ENCODE data around the gene SGSM1. TPM values are rescaled to one million over a fixed set of nuclear protein-coding genes. Genes with fewer than 3 reads are reported as not detected.

The SGSM1 gene
- total RNA-seq, 2 experiments from 2014 or later: 0.12 to 0.15 TPM

- POLR2A ChIA-PET: no interaction called here
- Mint-ChIP-seq H3K27ac (no peak overlapping the region), H3K9me3 (no peaks in the 10 kb centered on the region), H3K27me3 (peaks cover 13% of the 10 kb centered on the region), H3K4me3 (no peak overlapping the region), H3K4me1 (peaks cover 3% of the 10 kb centered on the region), H3K36me3 (ENCODE audit: low read depth) (no peaks in the 10 kb centered on the region)
- CTCF ChIA-PET: no interaction called here
- DNase-seq: no peak
Measured at GRCh38 chr22:24775769-24776492, 30.1 kb upstream of the SGSM1 start.

- POLR2A ChIA-PET: no interaction called here
- peaks cover 13% of the 10 kb centered on the region for H3K27me3 Mint-ChIP-seq
- H3K4me3 Mint-ChIP-seq: no peak overlapping the region
- no peaks in the 10 kb centered on the region for H3K9me3 Mint-ChIP-seq
- H3K36me3 Mint-ChIP-seq (ENCODE audit: low read depth): no peaks in the 10 kb centered on the region
- peaks cover 3% of the 10 kb centered on the region for H3K4me1 Mint-ChIP-seq
- DNase-seq: no peak
- CTCF ChIA-PET: no interaction called here
- H3K27ac Mint-ChIP-seq: no peak overlapping the region
Measured at GRCh38 chr22:24776525-24776924, 29.5 kb upstream of the SGSM1 start.

GRCh38 chr22:24789516-24789915 lies 16.5 kb upstream of the SGSM1 start:
- Mint-ChIP-seq H3K27ac (no peak overlapping the region), H3K4me3 (no peak overlapping the region), H3K4me1 (no peaks in the 10 kb centered on the region), H3K27me3 (peaks cover 7% of the 10 kb centered on the region), H3K9me3 (no peaks in the 10 kb centered on the region), H3K36me3 (ENCODE audit: low read depth) (no peaks in the 10 kb centered on the region)
- ChIA-PET CTCF (no interaction called here), POLR2A (no interaction called here)
- no peak for DNase-seq

- ChIA-PET POLR2A (no interaction called here), CTCF (interaction anchor here (2.6 kb wide), 1 partner anchor 12 kb away, joined by 6 read pairs; no protein-coding TSS in a partner anchor)
- Mint-ChIP-seq H3K4me1 (no peaks in the 10 kb centered on the region), H3K36me3 (ENCODE audit: low read depth) (no peaks in the 10 kb centered on the region), H3K27me3 (peaks cover 7% of the 10 kb centered on the region), H3K4me3 (no peak overlapping the region), H3K9me3 (no peaks in the 10 kb centered on the region), H3K27ac (no peak overlapping the region)
- no peak for DNase-seq
Measured at GRCh38 chr22:24791362-24791761, 14.6 kb upstream of the SGSM1 start.

- H3K36me3 Mint-ChIP-seq (ENCODE audit: low read depth): no peaks in the 10 kb centered on the region
- no peaks in the 10 kb centered on the region for H3K9me3 Mint-ChIP-seq
- no peak overlapping the region for H3K27ac Mint-ChIP-seq
- H3K27me3 Mint-ChIP-seq: peaks cover 7% of the 10 kb centered on the region
- ChIA-PET CTCF (no interaction called here), POLR2A (no interaction called here)
- no peaks in the 10 kb centered on the region for H3K4me1 Mint-ChIP-seq
- H3K4me3 Mint-ChIP-seq: no peak overlapping the region
- DNase-seq: no peak
Measured at GRCh38 chr22:24796056-24796455, 10.0 kb upstream of the SGSM1 start.

GRCh38 chr22:24796860-24797259 lies 9.2 kb upstream of the SGSM1 start:
- CTCF ChIA-PET: no interaction called here
- H3K4me1 Mint-ChIP-seq: peaks cover 4% of the 10 kb centered on the region
- no peaks in the 10 kb centered on the region for H3K9me3 Mint-ChIP-seq
- no peaks in the 10 kb centered on the region for H3K36me3 Mint-ChIP-seq (ENCODE audit: low read depth)
- POLR2A ChIA-PET: no interaction called here
- H3K4me3 Mint-ChIP-seq: no peak overlapping the region
- no peak for DNase-seq
- peaks cover 3% of the 10 kb centered on the region for H3K27me3 Mint-ChIP-seq
- H3K27ac Mint-ChIP-seq: no peak overlapping the region

- Mint-ChIP-seq H3K4me3 (no peak overlapping the region), H3K36me3 (ENCODE audit: low read depth) (no peaks in the 10 kb centered on the region), H3K27me3 (peaks cover 3% of the 10 kb centered on the region), H3K27ac (no peak overlapping the region), H3K9me3 (no peaks in the 10 kb centered on the region), H3K4me1 (peaks cover 12% of the 10 kb centered on the region)
- POLR2A ChIA-PET: no interaction called here
- CTCF ChIA-PET: interaction anchor here (1.1 kb wide), 1 partner anchor 382 kb away, joined by 3 read pairs; no protein-coding TSS in a partner anchor
- no peak for DNase-seq
Measured at GRCh38 chr22:24801901-24802465, 4.0 kb upstream of the SGSM1 start.

- peaks cover 4% of the 10 kb centered on the region for H3K27me3 Mint-ChIP-seq
- DNase-seq: peak; percentile 56
- no peaks in the 10 kb centered on the region for H3K9me3 Mint-ChIP-seq
- H3K4me1 Mint-ChIP-seq: peaks cover 12% of the 10 kb centered on the region
- H3K4me3 Mint-ChIP-seq: no peak overlapping the region
- H3K36me3 Mint-ChIP-seq (ENCODE audit: low read depth): no peaks in the 10 kb centered on the region
- H3K27ac Mint-ChIP-seq: no peak overlapping the region
- POLR2A ChIA-PET: no interaction called here
- CTCF ChIA-PET: interaction anchor here (0.6 to 1.5 kb wide), 8 partner anchors 12 to 104 kb away, joined by 3 to 6 read pairs (median 4); no protein-coding TSS in a partner anchor
Measured at GRCh38 chr22:24803064-24803542, 2.9 kb upstream of the SGSM1 start.

- CTCF ChIA-PET: no interaction called here
- Mint-ChIP-seq H3K27ac (no peak overlapping the region), H3K27me3 (peaks cover 12% of the 10 kb centered on the region), H3K36me3 (ENCODE audit: low read depth) (no peaks in the 10 kb centered on the region), H3K9me3 (no peaks in the 10 kb centered on the region), H3K4me3 (peak overlapping the region; percentile 42), H3K4me1 (peaks cover 20% of the 10 kb centered on the region)
- POLR2A ChIA-PET: no interaction called here
- DNase-seq: no peak
Measured at GRCh38 chr22:24806663-24807001, 621 bp downstream of the SGSM1 start.

GRCh38 chr22:24807284-24807950 lies 1.4 kb downstream of the SGSM1 start:
- Mint-ChIP-seq H3K4me1 (peaks cover 14% of the 10 kb centered on the region), H3K27ac (no peak overlapping the region), H3K9me3 (no peaks in the 10 kb centered on the region), H3K27me3 (peaks cover 14% of the 10 kb centered on the region), H3K4me3 (no peak overlapping the region), H3K36me3 (ENCODE audit: low read depth) (no peaks in the 10 kb centered on the region)
- DNase-seq: no peak
- ChIA-PET CTCF (no interaction called here), POLR2A (no interaction called here)

- ChIA-PET POLR2A (no interaction called here), CTCF (interaction anchor here (0.5 to 1.3 kb wide), 3 partner anchors 40 to 623 kb away, joined by 3 to 4 read pairs (median 3); no protein-coding TSS in a partner anchor)
- H3K36me3 Mint-ChIP-seq (ENCODE audit: low read depth): no peaks in the 10 kb centered on the region
- no peak for DNase-seq
- H3K27me3 Mint-ChIP-seq: peaks cover 19% of the 10 kb centered on the region
- no peaks in the 10 kb centered on the region for H3K9me3 Mint-ChIP-seq
- peaks cover 11% of the 10 kb centered on the region for H3K4me1 Mint-ChIP-seq
- no peak overlapping the region for H3K27ac Mint-ChIP-seq
- no peak overlapping the region for H3K4me3 Mint-ChIP-seq
Measured at GRCh38 chr22:24809331-24809730, 3.3 kb downstream of the SGSM1 start.

- ChIA-PET CTCF (no interaction called here), POLR2A (no interaction called here)
- no peak overlapping the region for H3K27ac Mint-ChIP-seq
- H3K4me3 Mint-ChIP-seq: no peak overlapping the region
- H3K9me3 Mint-ChIP-seq: peaks cover 4% of the 10 kb centered on the region
- H3K4me1 Mint-ChIP-seq: peaks cover 11% of the 10 kb centered on the region
- H3K27me3 Mint-ChIP-seq: peaks cover 19% of the 10 kb centered on the region
- DNase-seq: no peak
- no peaks in the 10 kb centered on the region for H3K36me3 Mint-ChIP-seq (ENCODE audit: low read depth)
Measured at GRCh38 chr22:24810043-24810749, 4.2 kb downstream of the SGSM1 start.

Data from activated CD4-positive, alpha-beta T cell treated with anti-CD3 and anti-CD28 coated beads, Interleukin-2, amount 10 ng/mL, durations not matched to agents 7 days and 5 days (primary cell).